Gastrocnemius medialis (tissue), 4 donors: Measurements from ENCODE around the gene ATP8B4. TPM values are rescaled to one million over a fixed set of nuclear protein-coding genes. Genes with fewer than 3 reads are reported as not detected.

Experiments used
- ATAC-seq, 2 donors: fragments of 150-250 bp; one replicate each; pipeline ENCODE4 v1.9.1; 2016
- DNase-seq, 2 donors: peaks; one replicate each; pipeline ENCODE4 v3.0.0-alpha.2; 2019
- H3K27ac ChIP-seq, 4 donors: fragments of 200-600 bp; sonication (generic); 1 replicate in 1 of 4; 2 replicates in 3 of 4; pipeline ENCODE4 v1.5.1; 2016 to 2018; ENCODE audit warnings: mild to moderate bottlenecking in 2 of 4, moderate library complexity in 1 of 4
- H3K27me3 ChIP-seq, 3 donors: fragments of 200-600 bp; sonication (generic) in 2 of 3; 1 replicate in 1 of 3; 2 replicates in 2 of 3; pipeline versions ENCODE4 v1.5.1 to v1.6.0; 2016 to 2019; ENCODE audit warnings: mild to moderate bottlenecking in 1 of 3, moderate library complexity in 1 of 3
- H3K36me3 ChIP-seq, 2 donors: fragments of 200-600 bp; sonication (generic) in 1 of 2; one replicate each; pipeline ENCODE4 v1.5.1; 2017 to 2018
- H3K4me1 ChIP-seq, 2 donors: fragments of 200-600 bp; sonication (generic) in 1 of 2; one replicate each; pipeline ENCODE4 v1.5.1; 2016 to 2017; ENCODE audit warnings: mild to moderate bottlenecking in 2 of 2
- H3K4me3 ChIP-seq, 4 donors: fragments of 200-600 bp; sonication (generic) in 3 of 4; 1 replicate in 1 of 4; 2 replicates in 3 of 4; pipeline ENCODE4 v1.5.1; 2016 to 2019; ENCODE audit warnings: mild to moderate bottlenecking in 2 of 4
- H3K9me3 ChIP-seq, 3 donors: fragments of 200-600 bp; sonication (generic) in 2 of 3; 1 replicate in 1 of 3; 2 replicates in 2 of 3; pipeline ENCODE4 v1.5.1; 2016 to 2019
- POLR2A ChIP-seq, 2 donors: fragments of 450-650 bp; IDR thresholded peaks; one replicate each; pipeline ENCODE4 v1.6.1; 2017; ENCODE audit warnings: antibody characterized with exemption in 2 of 2, mild to moderate bottlenecking in 2 of 2, moderate library complexity in 2 of 2
- in situ Hi-C, 4 donors: fragments of 200-750 bp; cut with MboI; loops; one replicate each; pipeline versions ENCODE4 v1.15.0 to v1.8.0; 2017; ENCODE audit warnings: low sequenced_read_pairs in 4 of 4
- intact Hi-C: fragments of 100-400 bp; cut with DNase I; formaldehyde crosslinking; loops from one replicate; pipeline ENCODE4 v1.15.1; 2023; ENCODE audit warnings: low total_unique reads
- total RNA-seq, 4 donors: library from RNA; depleted of rRNA; stranded (reverse); fragments of >200 nt; gene quantifications; one replicate each; pipeline versions ENCODE4 v1.1.0 to v1.2.3, GENCODE V29; 2016
- TF ChIP-seq, protein P1 (sequence below), 5 experiments: fragments of 450-650 bp in 3 of 5; fragments of 200-600 bp in 2 of 5; sonication (generic) in 2 of 5; IDR thresholded peaks in 4 of 5; conservative IDR thresholded peaks in 1 of 5; 1 replicate in 4 of 5; 2 replicates in 1 of 5; pipeline ENCODE4 v1.5.1; 2016 to 2019; ENCODE audit warnings: antibody characterized with exemption in 5 of 5, mild to moderate bottlenecking in 3 of 5, moderate library complexity in 3 of 5

The ATP8B4 gene
- total RNA-seq, 4 donors from 2014 or later = 1.7 to 3.4 (median 2.4) TPM

GRCh38 chr15:50044406-50044805 is 74.6 kb downstream of the ATP8B4 start:
- intact Hi-C loops (no loop called here), in situ Hi-C loops (no loop called here)
- Histone ChIP-seq H3K9me3 (no peaks in the 10 kb centered on the region), H3K36me3 (no peaks in the 10 kb centered on the region), H3K27ac (no peak overlapping the region), H3K27me3 (no peaks in the 10 kb centered on the region), H3K4me1 (no peaks in the 10 kb centered on the region), H3K4me3 (no peak overlapping the region)
- TF ChIP-seq, protein P1, sequence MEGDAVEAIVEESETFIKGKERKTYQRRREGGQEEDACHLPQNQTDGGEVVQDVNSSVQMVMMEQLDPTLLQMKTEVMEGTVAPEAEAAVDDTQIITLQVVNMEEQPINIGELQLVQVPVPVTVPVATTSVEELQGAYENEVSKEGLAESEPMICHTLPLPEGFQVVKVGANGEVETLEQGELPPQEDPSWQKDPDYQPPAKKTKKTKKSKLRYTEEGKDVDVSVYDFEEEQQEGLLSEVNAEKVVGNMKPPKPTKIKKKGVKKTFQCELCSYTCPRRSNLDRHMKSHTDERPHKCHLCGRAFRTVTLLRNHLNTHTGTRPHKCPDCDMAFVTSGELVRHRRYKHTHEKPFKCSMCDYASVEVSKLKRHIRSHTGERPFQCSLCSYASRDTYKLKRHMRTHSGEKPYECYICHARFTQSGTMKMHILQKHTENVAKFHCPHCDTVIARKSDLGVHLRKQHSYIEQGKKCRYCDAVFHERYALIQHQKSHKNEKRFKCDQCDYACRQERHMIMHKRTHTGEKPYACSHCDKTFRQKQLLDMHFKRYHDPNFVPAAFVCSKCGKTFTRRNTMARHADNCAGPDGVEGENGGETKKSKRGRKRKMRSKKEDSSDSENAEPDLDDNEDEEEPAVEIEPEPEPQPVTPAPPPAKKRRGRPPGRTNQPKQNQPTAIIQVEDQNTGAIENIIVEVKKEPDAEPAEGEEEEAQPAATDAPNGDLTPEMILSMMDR (IDR thresholded peaks at IDR 0.05 in 4 of 5, conservative IDR thresholded peaks at IDR 0.05 in 1 of 5) = no peak
- TF ChIP-seq POLR2A (IDR thresholded peaks at IDR 0.05) = no peak
- DNase-seq (no peak), ATAC-seq (no peak)

DNA sequence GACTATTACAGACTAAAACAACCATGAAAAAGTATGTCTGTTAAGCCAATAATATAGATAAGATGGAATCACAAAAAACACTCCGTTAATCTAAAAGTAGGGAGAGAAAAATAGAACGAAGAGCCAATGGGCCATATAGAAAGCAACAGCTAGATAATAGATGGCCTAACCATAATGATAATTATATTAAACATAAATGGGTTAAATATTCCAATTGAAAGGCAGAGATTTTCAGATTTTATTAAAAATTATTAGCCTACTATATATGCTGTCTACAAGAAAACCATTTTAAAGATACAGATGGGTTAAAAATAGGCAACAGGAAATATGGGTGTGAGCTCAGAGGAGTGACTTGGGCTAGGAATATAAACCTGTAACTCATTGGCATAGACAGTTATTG is 76.3 kb downstream of the ATP8B4 start:
- DNase-seq (no peak), ATAC-seq (no peak)
- TF ChIP-seq, protein P1 (IDR thresholded peaks at IDR 0.05 in 4 of 5, conservative IDR thresholded peaks at IDR 0.05 in 1 of 5) = no peak
- TF ChIP-seq POLR2A (IDR thresholded peaks at IDR 0.05) = no peak
- Histone ChIP-seq H3K9me3 (no peaks in the 10 kb centered on the region), H3K36me3 (no peaks in the 10 kb centered on the region), H3K27ac (no peak overlapping the region), H3K4me1 (no peaks in the 10 kb centered on the region), H3K4me3 (no peak overlapping the region), H3K27me3 (no peaks in the 10 kb centered on the region)
- in situ Hi-C loops (no loop called here), intact Hi-C loops (no loop called here)

DNA sequence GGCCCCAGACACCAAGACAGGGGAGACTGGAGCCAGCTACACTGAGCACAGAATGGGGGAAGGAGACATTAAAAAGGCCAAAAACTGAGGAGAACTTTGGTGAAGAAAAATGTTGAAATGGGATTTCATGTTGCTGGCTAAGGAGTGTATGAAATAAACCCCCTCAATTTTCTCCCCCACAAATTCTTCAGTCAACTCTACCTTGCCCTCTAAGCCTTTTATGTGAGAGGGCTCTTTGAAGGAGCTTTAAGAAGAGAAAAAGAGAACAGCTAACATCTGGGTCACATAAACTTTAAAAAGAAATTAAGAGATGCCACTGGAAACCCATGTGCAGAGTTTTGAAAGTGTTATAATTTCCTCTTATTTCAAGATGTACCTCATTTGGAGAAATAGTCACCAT is 88.6 kb downstream of the ATP8B4 start:
- no peak overlapping the region for H3K27ac ChIP-seq
- intact Hi-C loops (no loop called here), in situ Hi-C loops (no loop called here)
- TF ChIP-seq, protein P1 (IDR thresholded peaks at IDR 0.05 in 4 of 5, conservative IDR thresholded peaks at IDR 0.05 in 1 of 5) = no peak
- TF ChIP-seq POLR2A (IDR thresholded peaks at IDR 0.05) = no peak
- H3K4me1 ChIP-seq = no peaks in the 10 kb centered on the region
- ATAC-seq = no peak
- no peaks in the 10 kb centered on the region for H3K9me3 ChIP-seq
- H3K36me3 ChIP-seq = no peaks in the 10 kb centered on the region
- no peak overlapping the region for H3K4me3 ChIP-seq
- no peak for DNase-seq
- no peaks in the 10 kb centered on the region for H3K27me3 ChIP-seq

GRCh38 chr15:50028326-50028725 is 90.7 kb downstream of the ATP8B4 start:
- H3K36me3 ChIP-seq = no peaks in the 10 kb centered on the region
- H3K9me3 ChIP-seq = no peaks in the 10 kb centered on the region
- no peak for DNase-seq
- H3K4me1 ChIP-seq = no peaks in the 10 kb centered on the region
- no peak for ATAC-seq
- no peaks in the 10 kb centered on the region for H3K27me3 ChIP-seq
- intact Hi-C loops = no loop called here
- no peak for TF ChIP-seq POLR2A (IDR thresholded peaks at IDR 0.05)
- TF ChIP-seq, protein P1 (IDR thresholded peaks at IDR 0.05 in 4 of 5, conservative IDR thresholded peaks at IDR 0.05 in 1 of 5) = no peak
- in situ Hi-C loops = no loop called here
- no peak overlapping the region for H3K27ac ChIP-seq
- no peak overlapping the region for H3K4me3 ChIP-seq

DNA sequence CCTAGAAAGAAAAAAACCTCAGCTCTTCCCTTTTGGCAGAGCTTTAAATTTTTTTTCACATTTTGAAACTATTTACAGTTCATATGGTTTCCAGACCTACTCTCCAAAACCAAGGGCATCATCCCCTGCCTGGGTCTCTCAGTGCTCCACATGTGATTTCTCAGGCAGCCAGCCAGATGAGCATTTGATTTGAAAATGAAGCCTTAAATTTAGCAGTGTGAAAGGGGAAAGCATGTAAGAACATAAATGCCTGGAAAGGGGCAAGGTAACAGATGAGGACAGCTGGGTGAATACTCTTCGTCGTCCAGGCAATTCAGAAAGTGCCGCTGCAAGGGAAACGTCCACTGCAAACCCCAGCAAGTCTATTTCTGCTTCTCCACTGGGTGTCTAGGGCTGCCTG is 94.8 kb downstream of the ATP8B4 start:
- TF ChIP-seq POLR2A (IDR thresholded peaks at IDR 0.05) = no peak
- TF ChIP-seq, protein P1 (IDR thresholded peaks at IDR 0.05 in 4 of 5, conservative IDR thresholded peaks at IDR 0.05 in 1 of 5) = no peak
- H3K4me1 ChIP-seq = no peaks in the 10 kb centered on the region
- no peak overlapping the region for H3K4me3 ChIP-seq
- DNase-seq = no peak
- ATAC-seq = no peak
- in situ Hi-C loops = no loop called here
- intact Hi-C loops = no loop called here
- no peaks in the 10 kb centered on the region for H3K36me3 ChIP-seq
- H3K27ac ChIP-seq = no peak overlapping the region
- H3K9me3 ChIP-seq = no peaks in the 10 kb centered on the region
- H3K27me3 ChIP-seq = no peaks in the 10 kb centered on the region
